ENCODE results near the gene SOBP.

SOBP gene

GRCh38 chr6:107642861-107643328, 153.0 kb downstream of the SOBP start:
- DNase-seq (no peak), ATAC-seq (no peak)
- Mint-ChIP-seq H3K9me3 (no peaks in the 10 kb centered on the region), H3K4me3 (no peak overlapping the region), H3K36me3 (ENCODE audit: low read depth) (no peaks in the 10 kb centered on the region), H3K27me3 (peaks cover 8% of the 10 kb centered on the region), H3K27ac (no peak overlapping the region), H3K4me1 (peaks cover 1% of the 10 kb centered on the region)

- no peak for DNase-seq
- H3K27me3 Mint-ChIP-seq: peaks cover 2% of the 10 kb centered on the region
- H3K27ac Mint-ChIP-seq: no peak overlapping the region
- no peaks in the 10 kb centered on the region for H3K9me3 Mint-ChIP-seq
- H3K36me3 Mint-ChIP-seq (ENCODE audit: low read depth): no peaks in the 10 kb centered on the region
- no peak overlapping the region for H3K4me3 Mint-ChIP-seq
- no peaks in the 10 kb centered on the region for H3K4me1 Mint-ChIP-seq
- no peak for ATAC-seq
Measured at GRCh38 chr6:107644513-107644912, 154.6 kb downstream of the SOBP start.

- Mint-ChIP-seq H3K27me3 (peaks cover 2% of the 10 kb centered on the region), H3K27ac (no peak overlapping the region), H3K36me3 (ENCODE audit: low read depth) (no peaks in the 10 kb centered on the region), H3K4me3 (no peak overlapping the region), H3K4me1 (no peaks in the 10 kb centered on the region), H3K9me3 (no peaks in the 10 kb centered on the region)
- DNase-seq: no peak
- no peak for ATAC-seq
Measured at GRCh38 chr6:107645740-107646139, 155.8 kb downstream of the SOBP start.

GRCh38 chr6:107646176-107646575, 156.3 kb downstream of the SOBP start:
- no peaks in the 10 kb centered on the region for H3K36me3 Mint-ChIP-seq (ENCODE audit: low read depth)
- H3K4me1 Mint-ChIP-seq: peaks cover under 1% of the 10 kb centered on the region
- no peaks in the 10 kb centered on the region for H3K9me3 Mint-ChIP-seq
- H3K27ac Mint-ChIP-seq: no peak overlapping the region
- no peak overlapping the region for H3K4me3 Mint-ChIP-seq
- peaks cover 2% of the 10 kb centered on the region for H3K27me3 Mint-ChIP-seq
- ATAC-seq: no peak
- DNase-seq: no peak

- peaks cover 3% of the 10 kb centered on the region for H3K4me1 Mint-ChIP-seq
- H3K4me3 Mint-ChIP-seq: no peak overlapping the region
- H3K9me3 Mint-ChIP-seq: no peaks in the 10 kb centered on the region
- DNase-seq: no peak
- H3K27ac Mint-ChIP-seq: no peak overlapping the region
- H3K36me3 Mint-ChIP-seq (ENCODE audit: low read depth): no peaks in the 10 kb centered on the region
- no peak for ATAC-seq
- peaks cover 2% of the 10 kb centered on the region for H3K27me3 Mint-ChIP-seq
Measured at GRCh38 chr6:107646776-107647438, 157.0 kb downstream of the SOBP start.

GRCh38 chr6:107647439-107647948, 157.6 kb downstream of the SOBP start:
- no peaks in the 10 kb centered on the region for H3K36me3 Mint-ChIP-seq (ENCODE audit: low read depth)
- DNase-seq (no peak), ATAC-seq (no peak)
- H3K4me1 Mint-ChIP-seq: peaks cover 3% of the 10 kb centered on the region
- H3K27ac Mint-ChIP-seq: no peak overlapping the region
- H3K9me3 Mint-ChIP-seq: no peaks in the 10 kb centered on the region
- peaks cover 2% of the 10 kb centered on the region for H3K27me3 Mint-ChIP-seq
- no peak overlapping the region for H3K4me3 Mint-ChIP-seq

GRCh38 chr6:107648983-107649382, 159.1 kb downstream of the SOBP start:
- ATAC-seq (no peak), DNase-seq (no peak)
- Mint-ChIP-seq H3K36me3 (ENCODE audit: low read depth) (no peaks in the 10 kb centered on the region), H3K9me3 (no peaks in the 10 kb centered on the region), H3K27ac (no peak overlapping the region), H3K4me3 (no peak overlapping the region), H3K4me1 (peaks cover 3% of the 10 kb centered on the region), H3K27me3 (peaks cover 2% of the 10 kb centered on the region)

GRCh38 chr6:107652526-107653182, 162.7 kb downstream of the SOBP start:
- no peak for ATAC-seq
- Mint-ChIP-seq H3K4me1 (peaks cover 21% of the 10 kb centered on the region), H3K9me3 (no peaks in the 10 kb centered on the region)

GRCh38 chr6:107653183-107653580, 163.3 kb downstream of the SOBP start:
- ATAC-seq (no peak), DNase-seq (no peak)
- Mint-ChIP-seq H3K36me3 (ENCODE audit: low read depth) (no peaks in the 10 kb centered on the region), H3K4me1 (peaks cover 27% of the 10 kb centered on the region), H3K27me3 (no peaks in the 10 kb centered on the region), H3K27ac (no peak overlapping the region), H3K9me3 (no peaks in the 10 kb centered on the region), H3K4me3 (no peak overlapping the region)

More at GRCh38 chr6:107652526-107653182, 162.7 kb downstream of the SOBP start:
- no peak for DNase-seq
- H3K27ac Mint-ChIP-seq: no peak overlapping the region
- H3K36me3 Mint-ChIP-seq (ENCODE audit: low read depth): no peaks in the 10 kb centered on the region
- no peak overlapping the region for H3K4me3 Mint-ChIP-seq
- peaks cover 1% of the 10 kb centered on the region for H3K27me3 Mint-ChIP-seq

GRCh38 chr6:107653861-107654394, 164.0 kb downstream of the SOBP start:
- Mint-ChIP-seq H3K36me3 (ENCODE audit: low read depth) (no peaks in the 10 kb centered on the region), H3K4me1 (peaks cover 34% of the 10 kb centered on the region), H3K4me3 (no peak overlapping the region), H3K27me3 (no peaks in the 10 kb centered on the region), H3K9me3 (no peaks in the 10 kb centered on the region), H3K27ac (no peak overlapping the region)
- DNase-seq: no peak
- ATAC-seq: no peak

GRCh38 chr6:107654764-107655163, 164.8 kb downstream of the SOBP start:
- H3K36me3 Mint-ChIP-seq (ENCODE audit: low read depth): no peaks in the 10 kb centered on the region
- no peak overlapping the region for H3K27ac Mint-ChIP-seq
- ATAC-seq: no peak
- H3K27me3 Mint-ChIP-seq: no peaks in the 10 kb centered on the region
- no peak for DNase-seq
- H3K9me3 Mint-ChIP-seq: no peaks in the 10 kb centered on the region
- no peak overlapping the region for H3K4me3 Mint-ChIP-seq
- H3K4me1 Mint-ChIP-seq: peaks cover 38% of the 10 kb centered on the region

- DNase-seq (no peak), ATAC-seq (no peak)
- Mint-ChIP-seq H3K36me3 (ENCODE audit: low read depth) (no peaks in the 10 kb centered on the region), H3K27ac (no peak overlapping the region), H3K4me1 (peaks cover 38% of the 10 kb centered on the region), H3K27me3 (no peaks in the 10 kb centered on the region), H3K4me3 (no peak overlapping the region), H3K9me3 (no peaks in the 10 kb centered on the region)
Measured at GRCh38 chr6:107655245-107655644, 165.3 kb downstream of the SOBP start.

- Mint-ChIP-seq H3K4me3 (no peak overlapping the region), H3K9me3 (no peaks in the 10 kb centered on the region), H3K4me1 (peaks cover 40% of the 10 kb centered on the region), H3K36me3 (ENCODE audit: low read depth) (no peaks in the 10 kb centered on the region), H3K27me3 (no peaks in the 10 kb centered on the region), H3K27ac (no peak overlapping the region)
- DNase-seq (no peak), ATAC-seq (no peak)
Measured at GRCh38 chr6:107655864-107656263, 165.9 kb downstream of the SOBP start.

GRCh38 chr6:107656401-107656800, 166.5 kb downstream of the SOBP start:
- DNase-seq (no peak), ATAC-seq (no peak)
- peaks cover 38% of the 10 kb centered on the region for H3K4me1 Mint-ChIP-seq
- no peaks in the 10 kb centered on the region for H3K27me3 Mint-ChIP-seq
- no peaks in the 10 kb centered on the region for H3K36me3 Mint-ChIP-seq (ENCODE audit: low read depth)
- H3K9me3 Mint-ChIP-seq: no peaks in the 10 kb centered on the region
- no peak overlapping the region for H3K4me3 Mint-ChIP-seq
- H3K27ac Mint-ChIP-seq: no peak overlapping the region

GRCh38 chr6:107656883-107657282, 167.0 kb downstream of the SOBP start:
- Mint-ChIP-seq H3K9me3 (no peaks in the 10 kb centered on the region), H3K27ac (peak overlapping the region; percentile 13), H3K36me3 (ENCODE audit: low read depth) (no peaks in the 10 kb centered on the region), H3K4me3 (no peak overlapping the region), H3K27me3 (no peaks in the 10 kb centered on the region), H3K4me1 (peaks cover 40% of the 10 kb centered on the region)
- ATAC-seq (no peak), DNase-seq (no peak)

All from activated naive CD8-positive, alpha-beta T cell treated with anti-CD3 and anti-CD28 coated beads, Interleukin-2, amount 50 U/mL, for 24 hours (primary cell).